Measurements from ENCODE around the gene BPIFB4.
"Not testable (repeated sequence)": the region's sequence is repeated elsewhere in the genome, so short reads cannot be mapped to it uniquely, and the experiment has no call there.

BPIFB4 gene

DNA sequence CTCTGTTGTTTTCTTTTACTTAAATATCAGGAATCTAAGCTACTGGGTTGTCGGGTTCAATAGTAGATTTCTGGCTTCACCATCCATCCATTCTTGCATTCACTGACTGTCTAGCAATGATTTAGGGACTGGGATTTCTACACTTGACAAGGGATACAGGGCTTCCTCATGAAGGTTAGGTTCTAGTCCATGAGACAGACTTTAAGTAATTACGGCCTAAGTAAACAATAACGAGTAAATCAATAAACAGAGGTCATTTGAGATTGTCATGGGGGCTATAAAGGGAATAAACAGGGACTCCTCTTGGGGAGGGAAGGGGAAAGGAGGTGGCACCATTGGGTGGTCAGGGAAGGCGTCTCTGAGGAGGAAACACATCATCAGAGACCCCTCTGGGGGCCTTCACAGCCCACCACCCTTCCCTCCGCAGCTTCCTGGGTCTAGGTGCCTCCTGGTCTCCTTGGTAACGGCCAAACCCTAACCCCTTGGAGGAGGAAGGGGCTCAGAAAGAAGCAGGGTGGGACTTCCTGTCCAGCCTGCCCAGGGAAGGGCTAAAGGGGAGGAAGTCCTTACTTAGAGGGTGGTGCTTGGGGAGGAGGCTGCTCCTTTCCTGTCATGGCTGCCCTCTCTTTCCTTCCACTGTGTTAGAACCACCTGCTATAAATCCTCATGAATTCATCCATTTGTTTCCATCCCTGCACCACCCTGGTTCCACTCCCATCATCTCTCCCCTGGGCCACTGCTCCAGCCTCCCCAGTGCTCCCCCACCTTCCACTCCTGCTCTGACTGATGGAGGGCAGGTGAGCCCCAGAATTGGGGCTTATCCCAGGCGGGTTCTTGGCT, 33.3 kb downstream of the BPIFB4 start:
- Mint-ChIP-seq H3K4me3 (no peak overlapping the region), H3K4me1 (ENCODE audit: low read depth) (no peaks in the 10 kb centered on the region), H3K27me3 (ENCODE audit: low read depth) (no peaks in the 10 kb centered on the region), H3K9me3 (peaks cover 4% of the 10 kb centered on the region), H3K36me3 (ENCODE audit: low read depth) (no peaks in the 10 kb centered on the region), H3K27ac (no peak overlapping the region)

DNA sequence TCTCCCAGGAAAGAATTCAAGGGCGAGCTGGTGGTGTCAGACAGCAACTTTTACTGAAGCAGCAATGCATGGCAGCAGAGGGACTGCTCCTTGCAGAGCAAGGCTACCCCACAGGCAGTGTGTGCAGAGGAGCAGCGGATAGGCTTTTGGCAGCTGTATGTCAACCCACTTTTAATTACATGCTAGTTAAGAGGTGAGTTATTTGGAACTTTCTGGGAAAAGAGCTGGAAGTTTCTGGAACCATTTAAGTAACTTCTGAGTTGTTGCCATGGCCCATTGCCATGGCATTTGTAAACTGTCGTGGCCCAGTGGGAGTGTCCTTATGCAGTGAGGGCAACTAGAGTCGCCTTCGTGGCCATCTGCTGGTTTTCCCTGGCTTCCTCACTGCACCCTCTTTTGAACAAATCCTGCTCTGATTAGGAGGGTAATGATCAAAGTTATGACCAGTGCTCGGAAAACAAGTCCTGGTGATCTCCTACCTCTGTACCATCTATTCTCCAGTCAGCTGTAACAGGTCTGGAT, 34.0 kb downstream of the BPIFB4 start:
- H3K36me3 Mint-ChIP-seq (ENCODE audit: low read depth): no peaks in the 10 kb centered on the region
- H3K9me3 Mint-ChIP-seq: peaks cover 4% of the 10 kb centered on the region
- no peaks in the 10 kb centered on the region for H3K4me1 Mint-ChIP-seq (ENCODE audit: low read depth)
- no peak overlapping the region for H3K4me3 Mint-ChIP-seq
- no peak overlapping the region for H3K27ac Mint-ChIP-seq
- H3K27me3 Mint-ChIP-seq (ENCODE audit: low read depth): no peaks in the 10 kb centered on the region

DNA sequence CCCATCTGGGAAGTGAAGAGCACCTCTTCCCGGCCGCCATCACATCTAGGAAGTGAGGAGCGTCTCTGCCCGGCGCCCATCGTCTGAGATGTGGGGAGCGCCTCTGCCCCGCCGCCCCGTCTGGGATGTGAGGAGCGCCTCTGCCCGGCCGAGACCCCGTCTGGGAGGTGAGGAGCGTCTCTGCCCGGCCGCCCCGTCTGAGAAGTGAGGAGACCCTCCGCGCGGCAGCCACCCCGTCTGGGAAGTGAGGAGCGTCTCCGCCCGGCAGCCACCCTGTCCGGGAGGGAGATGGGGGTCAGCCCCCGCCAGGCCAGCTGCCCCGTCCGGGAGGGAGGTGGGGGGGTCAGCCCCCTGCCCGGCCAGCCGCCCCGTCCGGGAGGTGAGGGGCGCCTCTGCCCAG, 36.1 kb downstream of the BPIFB4 start:
- H3K4me3 Mint-ChIP-seq; H3K36me3 Mint-ChIP-seq (ENCODE audit: low read depth); H3K4me1 Mint-ChIP-seq (ENCODE audit: low read depth); H3K9me3 Mint-ChIP-seq; H3K27ac Mint-ChIP-seq; H3K27me3 Mint-ChIP-seq (ENCODE audit: low read depth): not testable (repeated sequence)

DNA sequence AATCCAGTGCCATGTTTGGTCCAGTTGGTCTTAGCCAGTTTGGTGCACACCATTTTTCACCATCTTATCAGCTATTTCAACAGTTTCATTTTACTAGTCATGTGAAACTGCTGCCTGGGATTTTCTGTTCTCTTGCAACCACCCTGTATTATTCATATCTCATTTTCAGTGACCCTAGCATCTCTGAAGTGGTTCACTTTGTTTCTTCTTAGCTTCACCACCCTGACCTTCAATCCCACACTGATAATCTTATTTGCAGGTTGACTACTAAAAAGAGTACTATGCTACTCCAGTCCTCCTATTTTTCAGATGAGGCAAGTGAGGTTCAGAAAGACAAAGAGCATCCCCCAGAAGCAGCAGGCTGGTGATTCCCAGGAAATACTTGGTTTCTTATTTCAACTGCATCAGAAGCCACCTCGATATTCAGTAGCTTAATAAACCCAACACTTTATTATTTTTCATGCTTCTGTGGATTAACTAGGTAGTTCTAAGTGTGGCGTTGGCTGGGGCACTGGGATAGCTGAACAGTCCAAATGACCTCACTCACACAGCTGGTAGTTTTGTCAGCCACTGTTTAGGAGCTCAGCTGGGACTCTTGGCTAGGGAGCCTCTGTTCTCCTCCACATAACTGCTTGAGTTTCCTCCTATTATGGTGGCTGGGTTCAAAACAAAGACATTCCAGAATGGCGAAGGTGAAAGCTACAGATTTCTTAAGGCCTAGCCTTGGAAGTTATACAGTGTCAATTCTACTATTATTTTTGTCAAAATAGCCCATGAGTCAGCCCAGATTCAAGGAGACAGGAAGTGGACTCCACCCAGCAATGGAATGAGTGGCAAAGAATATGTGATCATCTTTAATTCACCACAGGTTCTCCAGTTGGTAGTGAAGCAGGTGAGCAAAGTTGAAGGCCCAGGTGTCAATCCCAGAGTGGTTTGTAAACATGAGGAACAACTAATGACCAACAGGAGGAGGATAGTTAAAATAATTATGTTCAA, 40.6 kb downstream of the BPIFB4 start:
- no peaks in the 10 kb centered on the region for H3K36me3 Mint-ChIP-seq (ENCODE audit: low read depth)
- peaks cover 13% of the 10 kb centered on the region for H3K9me3 Mint-ChIP-seq
- H3K27me3 Mint-ChIP-seq (ENCODE audit: low read depth): no peaks in the 10 kb centered on the region
- H3K4me3 Mint-ChIP-seq: no peak overlapping the region
- H3K27ac Mint-ChIP-seq: no peak overlapping the region
- peaks cover 7% of the 10 kb centered on the region for H3K4me1 Mint-ChIP-seq (ENCODE audit: low read depth)

DNA sequence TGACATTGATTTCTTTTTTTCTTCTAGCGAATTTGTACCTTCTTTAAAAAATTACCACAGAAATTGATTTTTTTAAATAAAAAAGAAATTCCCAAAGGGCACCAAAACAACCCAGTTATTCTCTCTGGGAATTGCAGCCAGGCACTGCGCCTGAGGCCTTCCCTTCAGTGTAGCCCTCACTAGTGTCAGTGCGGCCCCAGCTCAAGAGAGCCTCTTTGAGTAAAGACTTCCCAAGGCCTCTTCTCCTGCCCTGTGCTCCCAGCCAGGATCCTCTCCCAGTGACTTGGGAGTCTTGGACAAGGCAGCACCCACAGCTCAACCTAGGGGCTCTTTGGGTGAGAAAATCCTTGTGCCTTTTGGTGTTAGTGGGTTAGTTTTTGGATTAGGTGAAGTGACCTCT, 41.5 kb downstream of the BPIFB4 start:
- Mint-ChIP-seq H3K4me1 (ENCODE audit: low read depth) (peaks cover 7% of the 10 kb centered on the region), H3K27ac (no peak overlapping the region), H3K27me3 (ENCODE audit: low read depth) (no peaks in the 10 kb centered on the region)

DNA sequence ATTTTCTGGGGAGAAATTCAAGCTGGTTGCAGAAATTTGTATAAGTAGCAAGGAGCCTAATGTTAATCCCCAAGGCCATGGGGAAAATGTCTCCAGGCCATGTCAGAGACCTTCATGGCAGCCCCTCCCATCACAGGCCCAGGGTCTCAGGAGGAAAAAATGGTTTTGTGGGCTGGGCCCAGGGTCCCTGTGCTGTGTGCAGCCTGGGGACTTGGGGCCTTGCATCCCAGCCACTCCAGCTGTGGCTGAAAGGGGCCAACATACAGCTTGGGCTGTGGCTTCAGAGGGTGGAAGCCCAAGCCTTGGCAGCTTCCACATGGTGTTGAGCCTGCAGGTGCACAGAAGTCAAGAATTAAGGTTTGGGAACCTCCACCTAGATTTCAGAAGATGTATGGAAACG, 42.9 kb downstream of the BPIFB4 start:
- not testable (repeated sequence) for H3K36me3 Mint-ChIP-seq (ENCODE audit: low read depth); H3K4me1 Mint-ChIP-seq (ENCODE audit: low read depth); H3K27me3 Mint-ChIP-seq (ENCODE audit: low read depth); H3K27ac Mint-ChIP-seq; H3K4me3 Mint-ChIP-seq
- peaks cover 13% of the 10 kb centered on the region for H3K9me3 Mint-ChIP-seq

More for the DNA sequence above, 41.5 kb downstream of the BPIFB4 start:
- no peak overlapping the region for H3K4me3 Mint-ChIP-seq
- no peaks in the 10 kb centered on the region for H3K36me3 Mint-ChIP-seq (ENCODE audit: low read depth)
- peaks cover 13% of the 10 kb centered on the region for H3K9me3 Mint-ChIP-seq

DNA sequence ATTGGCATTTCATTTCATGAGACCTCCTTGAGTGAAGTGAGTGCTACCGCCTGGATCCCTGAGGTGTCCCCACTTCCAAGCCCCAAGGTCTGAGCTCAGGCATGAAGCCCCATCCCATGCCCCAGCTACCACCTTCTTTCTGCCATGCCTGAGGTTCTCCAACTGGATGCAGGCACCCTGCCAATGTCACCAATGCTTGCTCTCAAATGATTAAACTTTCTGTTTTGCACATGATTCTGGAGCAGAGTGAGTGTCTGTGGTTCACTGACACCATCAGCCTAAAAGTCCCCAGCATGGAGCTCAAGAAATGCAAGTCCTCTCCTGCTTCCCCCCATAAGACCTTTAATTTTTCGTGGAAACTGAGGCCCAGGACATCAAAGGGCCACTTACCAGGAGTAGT, 44.8 kb downstream of the BPIFB4 start:
- Mint-ChIP-seq H3K4me3 (no peak overlapping the region), H3K9me3 (peaks cover 13% of the 10 kb centered on the region), H3K27ac (no peak overlapping the region), H3K27me3 (ENCODE audit: low read depth) (peaks cover 5% of the 10 kb centered on the region), H3K36me3 (ENCODE audit: low read depth) (no peaks in the 10 kb centered on the region), H3K4me1 (ENCODE audit: low read depth) (peaks cover 7% of the 10 kb centered on the region)

DNA sequence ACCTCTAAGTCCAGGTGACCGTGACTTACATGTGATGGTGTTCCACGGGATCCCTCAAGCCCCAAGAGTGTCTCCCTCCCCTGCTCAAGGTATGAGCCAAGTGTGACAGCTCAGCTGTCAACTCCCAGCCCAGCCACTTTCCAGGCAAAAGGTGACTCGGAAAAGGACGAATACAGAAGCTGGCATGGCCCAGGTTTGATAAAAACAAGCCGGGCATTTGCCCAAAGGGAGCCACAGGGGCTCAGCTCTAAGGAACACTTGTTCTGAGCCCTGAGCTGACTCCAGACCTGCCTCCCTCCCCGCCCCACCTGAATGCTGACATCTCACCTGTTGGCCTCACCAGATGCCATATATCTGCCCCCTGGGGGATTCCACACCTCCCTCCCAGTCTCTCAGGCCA, 45.6 kb downstream of the BPIFB4 start:
- peaks cover 4% of the 10 kb centered on the region for H3K4me1 Mint-ChIP-seq (ENCODE audit: low read depth)
- H3K27ac Mint-ChIP-seq: no peak overlapping the region
- H3K36me3 Mint-ChIP-seq (ENCODE audit: low read depth): no peaks in the 10 kb centered on the region
- H3K9me3 Mint-ChIP-seq: peaks cover 13% of the 10 kb centered on the region
- H3K27me3 Mint-ChIP-seq (ENCODE audit: low read depth): peaks cover 11% of the 10 kb centered on the region
- H3K4me3 Mint-ChIP-seq: no peak overlapping the region

DNA sequence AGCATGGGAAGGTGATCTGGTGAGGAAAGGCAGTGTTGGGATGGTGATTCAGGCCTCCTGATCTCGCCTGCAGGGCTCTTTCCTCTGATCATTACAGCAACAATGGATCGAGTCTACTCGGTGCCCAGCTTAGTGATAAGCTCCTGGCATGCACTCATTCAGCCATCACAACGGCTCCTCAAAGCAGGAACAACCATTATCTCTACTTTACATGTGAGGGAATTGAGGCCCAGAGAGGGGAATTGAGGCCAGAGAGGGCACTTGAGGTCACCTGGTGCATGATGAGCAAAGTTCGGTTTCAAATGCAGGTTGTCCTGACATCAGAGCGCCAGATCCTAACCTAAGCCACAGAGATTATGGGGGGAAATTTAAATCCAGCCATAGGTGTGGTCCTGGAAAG, 46.5 kb downstream of the BPIFB4 start:
- no peaks in the 10 kb centered on the region for H3K4me1 Mint-ChIP-seq (ENCODE audit: low read depth)
- H3K4me3 Mint-ChIP-seq: no peak overlapping the region
- H3K27me3 Mint-ChIP-seq (ENCODE audit: low read depth): peaks cover 11% of the 10 kb centered on the region

DNA sequence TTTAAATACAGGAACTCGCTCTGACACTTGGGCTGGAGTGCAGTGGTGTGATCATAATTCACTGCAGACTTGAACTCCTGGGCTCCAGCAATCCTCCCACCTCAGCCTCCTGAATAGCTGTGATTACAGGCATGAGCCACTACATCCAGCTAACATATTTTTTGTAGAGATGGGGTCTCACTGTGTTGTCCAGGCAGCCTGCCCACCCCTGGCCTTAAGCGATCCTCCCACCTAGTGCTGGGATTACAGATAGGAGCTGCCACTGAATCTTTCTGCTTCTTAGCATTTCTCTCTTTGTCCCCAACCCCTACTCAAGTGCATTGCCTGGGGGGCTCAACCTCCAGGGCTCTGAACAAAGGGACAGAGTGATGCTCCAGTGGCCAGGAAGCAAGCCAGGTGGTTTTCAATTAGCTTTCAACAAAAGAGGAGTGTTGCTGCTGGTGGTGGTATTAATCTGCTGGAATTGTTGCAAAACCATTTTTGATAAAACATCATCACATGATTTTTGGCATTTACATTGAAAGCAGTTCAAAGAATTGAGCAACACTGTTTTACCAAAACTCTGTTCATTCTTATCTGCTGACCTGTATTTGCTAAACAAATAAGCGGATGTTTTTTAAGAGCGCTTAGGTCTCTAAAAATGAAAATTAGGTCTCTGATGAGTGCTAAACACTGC, 48.1 kb downstream of the BPIFB4 start:
- H3K36me3 Mint-ChIP-seq (ENCODE audit: low read depth): no peaks in the 10 kb centered on the region
- no peak overlapping the region for H3K4me3 Mint-ChIP-seq
- no peak overlapping the region for H3K27ac Mint-ChIP-seq
- no peaks in the 10 kb centered on the region for H3K4me1 Mint-ChIP-seq (ENCODE audit: low read depth)
- peaks cover 11% of the 10 kb centered on the region for H3K27me3 Mint-ChIP-seq (ENCODE audit: low read depth)
- no peaks in the 10 kb centered on the region for H3K9me3 Mint-ChIP-seq

More for the DNA sequence above, 46.5 kb downstream of the BPIFB4 start:
- no peak overlapping the region for H3K27ac Mint-ChIP-seq
- no peaks in the 10 kb centered on the region for H3K36me3 Mint-ChIP-seq (ENCODE audit: low read depth)
- H3K9me3 Mint-ChIP-seq: peaks cover 7% of the 10 kb centered on the region

DNA sequence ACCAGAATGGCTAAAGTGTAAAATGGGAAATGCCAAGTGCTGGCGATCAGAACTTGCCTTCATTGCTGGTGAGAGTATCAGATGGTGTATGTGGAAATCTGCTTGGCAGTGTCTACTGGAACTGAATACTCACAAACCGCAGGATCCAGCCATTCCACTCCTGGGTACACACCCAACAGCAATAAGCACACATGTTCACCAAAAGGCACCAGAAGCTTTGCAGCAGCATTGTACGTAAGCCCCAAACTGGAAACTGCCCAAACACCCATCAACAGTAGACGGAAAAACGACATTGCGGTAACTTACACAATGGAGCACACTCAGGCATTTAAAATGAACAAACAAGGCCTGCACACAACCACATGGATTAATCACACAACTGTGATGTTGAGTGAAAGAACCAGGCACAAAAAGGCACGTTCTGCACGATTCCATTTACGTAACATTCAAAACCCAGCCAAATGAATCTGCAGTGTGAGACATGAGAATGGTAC, 51.2 kb downstream of the BPIFB4 start:
- Mint-ChIP-seq H3K27ac (no peak overlapping the region), H3K4me3 (no peak overlapping the region), H3K4me1 (ENCODE audit: low read depth) (no peaks in the 10 kb centered on the region), H3K27me3 (ENCODE audit: low read depth) (peaks cover 11% of the 10 kb centered on the region), H3K9me3 (no peaks in the 10 kb centered on the region), H3K36me3 (ENCODE audit: low read depth) (no peaks in the 10 kb centered on the region)

DNA sequence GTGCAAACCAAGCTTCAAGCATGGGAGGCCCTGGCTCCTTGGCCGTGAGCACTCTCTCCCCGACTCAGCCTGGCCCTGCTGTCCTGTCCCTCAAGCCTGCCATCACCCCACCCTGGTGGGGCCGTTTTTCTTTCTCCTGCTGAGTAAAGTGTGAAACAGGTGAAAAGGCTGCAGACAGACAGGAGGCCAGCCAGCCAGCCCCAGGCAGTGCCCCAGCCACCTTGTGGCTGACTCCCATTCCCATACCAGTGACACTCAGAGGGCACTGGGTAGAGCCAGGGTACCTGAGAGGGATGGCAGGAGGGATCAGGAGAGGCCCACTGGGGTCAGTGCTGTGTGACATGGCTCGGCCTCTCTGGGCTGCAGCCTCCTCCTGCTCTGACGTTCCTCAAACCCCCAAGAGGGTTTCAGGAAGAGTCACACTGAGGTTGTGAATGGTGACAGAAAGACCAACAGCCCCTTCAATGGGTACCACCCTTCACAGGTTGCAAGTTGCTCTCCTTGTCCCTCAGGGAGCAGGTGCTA, 52.6 kb downstream of the BPIFB4 start:
- no peaks in the 10 kb centered on the region for H3K36me3 Mint-ChIP-seq (ENCODE audit: low read depth)
- no peaks in the 10 kb centered on the region for H3K9me3 Mint-ChIP-seq
- H3K27ac Mint-ChIP-seq: no peak overlapping the region
- H3K4me3 Mint-ChIP-seq: no peak overlapping the region
- peaks cover 11% of the 10 kb centered on the region for H3K27me3 Mint-ChIP-seq (ENCODE audit: low read depth)
- H3K4me1 Mint-ChIP-seq (ENCODE audit: low read depth): no peaks in the 10 kb centered on the region

DNA sequence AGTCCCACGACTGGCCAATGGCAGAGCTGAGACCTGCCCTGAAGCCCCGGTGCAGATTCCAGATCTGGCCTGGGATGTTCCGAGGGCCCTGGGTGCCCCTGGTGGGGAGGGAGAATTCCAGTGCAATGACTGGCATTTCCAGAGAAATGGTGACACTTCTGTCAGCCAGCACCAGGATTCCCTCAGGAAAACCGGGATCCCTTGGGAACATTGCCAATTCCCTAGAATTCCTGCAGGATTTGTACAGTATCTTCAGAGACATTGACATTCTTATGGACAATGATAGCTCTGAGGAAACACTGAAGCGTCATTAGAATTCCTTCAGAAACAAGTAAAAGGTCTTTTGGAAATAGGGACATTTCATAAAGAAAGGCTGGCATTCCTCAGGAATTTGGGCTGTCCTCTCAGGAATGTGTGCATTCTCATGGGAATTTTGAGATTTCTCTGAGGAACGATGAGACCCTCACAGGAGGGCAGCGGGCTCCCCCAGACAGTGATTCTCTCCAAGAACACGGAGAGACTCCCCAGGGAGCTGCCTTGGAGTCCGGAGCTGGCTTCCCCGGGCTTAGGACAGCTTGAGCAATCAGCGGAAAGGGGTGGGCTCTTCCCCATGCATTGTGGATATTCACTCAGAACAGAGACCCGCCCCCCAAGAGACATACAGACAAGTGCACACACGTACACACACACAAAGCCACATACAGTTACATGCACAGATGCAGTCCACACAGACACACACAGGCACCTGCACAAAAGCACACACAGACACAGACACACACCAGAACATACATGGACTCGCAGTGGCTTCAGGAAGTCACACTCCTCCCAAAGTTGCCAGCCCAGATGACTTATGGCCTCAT, 53.3 kb downstream of the BPIFB4 start:
- H3K9me3 Mint-ChIP-seq: no peaks in the 10 kb centered on the region
- H3K27me3 Mint-ChIP-seq (ENCODE audit: low read depth): peaks cover 11% of the 10 kb centered on the region
- H3K4me1 Mint-ChIP-seq (ENCODE audit: low read depth): no peaks in the 10 kb centered on the region
- no peak overlapping the region for H3K4me3 Mint-ChIP-seq
- H3K36me3 Mint-ChIP-seq (ENCODE audit: low read depth): no peaks in the 10 kb centered on the region
- H3K27ac Mint-ChIP-seq: no peak overlapping the region

All from T-helper 1 cell treated with Interleukin-12 subunit alpha and Interleukin-12 subunit beta and Interleukin-4 antibody, amounts not matched to agents 30 μg/mL and 1 μg/mL, for 36 hours (primary cell).